ENCODE data around the gene GOT2.

DNA sequence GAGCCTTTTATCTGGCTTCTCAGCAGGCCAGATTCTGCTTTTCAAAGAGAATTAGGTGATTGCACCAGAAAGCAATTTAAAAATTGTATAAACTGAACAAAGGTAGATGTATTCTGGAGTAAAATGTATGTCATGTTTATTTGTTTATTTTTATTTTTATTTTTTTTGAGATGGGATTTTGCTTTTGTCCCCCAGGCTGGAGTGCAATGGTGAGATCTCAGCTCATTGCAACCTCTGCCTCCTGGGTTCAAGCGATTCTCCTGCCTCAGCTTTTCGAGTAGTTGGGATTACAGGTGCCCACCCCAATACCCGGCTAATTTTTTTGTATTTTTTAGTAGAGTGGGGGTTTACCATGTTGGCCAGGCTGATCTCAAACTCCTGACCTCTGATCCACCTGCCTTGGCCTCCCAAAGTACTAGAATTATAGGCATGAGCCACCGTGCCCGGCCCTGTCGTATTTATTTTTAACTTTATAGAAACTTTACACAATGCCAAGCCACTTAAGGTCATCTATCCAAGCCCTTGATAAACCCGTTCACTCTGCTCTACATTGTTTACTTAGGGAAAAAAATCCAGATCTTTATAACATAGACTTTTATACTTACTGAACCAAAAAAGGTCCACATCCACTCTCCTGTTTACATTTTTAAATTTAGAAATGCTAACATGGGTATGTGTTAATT is 22.7 kb upstream of the GOT2 start:
- TF ChIP-seq POLR2AphosphoS5 (IDR thresholded peaks at IDR 0.05; ENCODE audit: low read depth, low read length) (no peak), POLR2A (IDR thresholded peaks at IDR 0.05; ENCODE audit: low read depth, low read length) (no peak)

All from GM12892 (cell line).